Endothelial cell of umbilical vein (primary cell): ENCODE data around the gene FHIP1B. TPM values are rescaled to one million over a fixed set of nuclear protein-coding genes. Genes with fewer than 3 reads are reported as not detected.

Experiments
- BruUV-seq: library from RNA; stranded (reverse); fragments of 400-500 nt; replicated peaks from 2 replicates; lab custom pipeline; 2021; lab: Mats Ljungman, UMichigan
- CTCF ChIA-PET: fragments of 300-600, 350-600 bp; sonication (Branson Sonifier 250); formaldehyde crosslinking; loops from one replicate; lab custom pipeline; 2021; ENCODE audit warnings: antibody characterized with exemption, inconsistent platforms; lab: Charles Lee
- POLR2A ChIA-PET: fragments of 300-600, 350-600 bp; sonication (Branson Sonifier 250); formaldehyde crosslinking; loops from one replicate; lab custom pipeline; 2021; ENCODE audit warnings: antibody characterized with exemption, inconsistent platforms; lab: Charles Lee
- DNase-seq: peaks from one replicate; pipeline ENCODE4 v3.0.0-alpha.2; 2011; ENCODE audit warnings: low read depth, low spot score
- FAIRE-seq: peaks from 2 replicates; lab custom pipeline; 2011; peaks lifted over from hg19 to GRCh38; lab: Jason Lieb, UNC
- H2AFZ ChIP-seq: 2 replicates; pipeline ENCODE4 v1.6.0; 2012; ENCODE audit warnings: low read depth, low read length, control low read depth, inconsistent platforms
- H3K27ac ChIP-seq: 2 replicates; pipeline ENCODE4 v1.5.1; 2011; ENCODE audit warnings: low read depth, mild to moderate bottlenecking, control low read depth, low read length, moderate library complexity; ENCODE audit not compliant: insufficient read depth
- H3K27me3 ChIP-seq, 2 experiments: 2 replicates each; pipeline versions ENCODE4 v1.6.0 to v1.6.1; 2011; ENCODE audit warnings: low read length in 2 of 2, mixed read lengths in 1 of 2; ENCODE audit not compliant: control insufficient read depth in 2 of 2, insufficient read depth in 2 of 2
- H3K36me3 ChIP-seq, 2 experiments: 2 replicates in 1 of 2; 3 replicates in 1 of 2; pipeline ENCODE4 v1.5.1; 2011; ENCODE audit warnings: low read length in 2 of 2, mild to moderate bottlenecking in 1 of 2, moderate library complexity in 1 of 2; ENCODE audit not compliant: control insufficient read depth in 2 of 2, insufficient read depth in 2 of 2; ENCODE audit errors: extremely low read depth in 1 of 2
- H3K4me1 ChIP-seq: 3 replicates; pipeline ENCODE4 v1.5.1; 2011; ENCODE audit warnings: mild to moderate bottlenecking, low read length; ENCODE audit not compliant: control insufficient read depth, insufficient read depth; ENCODE audit errors: extremely low read depth
- H3K4me2 ChIP-seq: 2 replicates; pipeline ENCODE4 v1.6.1; 2011; ENCODE audit warnings: low read length, control low read depth, mixed read lengths; ENCODE audit not compliant: insufficient read depth
- H3K4me3 ChIP-seq, 3 experiments: fragments of 200-600 bp in 1 of 3; sonication (generic), shearing (Covaris generic) in 1 of 3; replicated peaks in 1 of 3; 2 replicates each; pipeline ENCODE4 v1.5.1; 2011 to 2016; ENCODE audit warnings: control low read depth in 3 of 3, low read length in 3 of 3, mild to moderate bottlenecking in 2 of 3, inconsistent platforms in 1 of 3, low read depth in 1 of 3, moderate library complexity in 1 of 3; ENCODE audit not compliant: insufficient read depth in 1 of 3
- H3K79me2 ChIP-seq: 2 replicates; pipeline ENCODE4 v1.6.0; 2012; ENCODE audit warnings: low read length, inconsistent platforms; ENCODE audit not compliant: control insufficient read depth, insufficient read depth
- H3K9ac ChIP-seq: replicated peaks from 2 replicates; pipeline ENCODE3; 2011; ENCODE audit warnings: low read length, control low read depth; ENCODE audit not compliant: insufficient read depth; ENCODE audit errors: extremely low read depth
- H3K9me1 ChIP-seq: replicated peaks from 3 replicates; pipeline ENCODE4 v1.6.0; 2011; ENCODE audit warnings: mild to moderate bottlenecking, low read length; ENCODE audit not compliant: control insufficient read depth, insufficient read depth; ENCODE audit errors: extremely low read depth
- H3K9me3 ChIP-seq: replicated peaks from 2 replicates; pipeline ENCODE4 v1.5.1; 2012; ENCODE audit warnings: low read length, inconsistent platforms; ENCODE audit not compliant: control insufficient read depth, insufficient read depth
- H4K20me1 ChIP-seq: replicated peaks from 2 replicates; pipeline ENCODE3; 2011; ENCODE audit warnings: mild to moderate bottlenecking, low read length; ENCODE audit not compliant: control insufficient read depth, insufficient read depth; ENCODE audit errors: extremely low read depth
- CTCF ChIP-seq, 2 donors: IDR thresholded peaks; 1 replicate in 1 of 2; 2 replicates in 1 of 2; pipeline ENCODE4 v1.5.1; 2011; ENCODE audit warnings: low read length in 2 of 2, mild to moderate bottlenecking in 2 of 2, moderate library complexity in 2 of 2, control low read depth in 1 of 2, inconsistent platforms in 1 of 2, low read depth in 1 of 2; ENCODE audit not compliant: insufficient read depth in 1 of 2; ENCODE audit errors: extremely low read depth in 1 of 2
- EZH2 ChIP-seq: IDR thresholded peaks from 2 replicates; pipeline ENCODE4 v1.6.1; 2012; ENCODE audit warnings: borderline replicate concordance, low read depth, mild to moderate bottlenecking, moderate library complexity, low read length, inconsistent platforms; ENCODE audit not compliant: severe bottlenecking
- FOS ChIP-seq: IDR thresholded peaks from 2 replicates; pipeline ENCODE4 v1.6.1; 2011; ENCODE audit warnings: mild to moderate bottlenecking, low read length, moderate library complexity, borderline replicate concordance; ENCODE audit not compliant: insufficient read depth
- GATA2 ChIP-seq: IDR thresholded peaks from 2 replicates; pipeline ENCODE4 v1.7.0; 2011; ENCODE audit warnings: low read depth, mild to moderate bottlenecking, moderate library complexity, mixed read lengths, low read length; ENCODE audit not compliant: insufficient read length, insufficient read depth
- JUN ChIP-seq: IDR thresholded peaks from 2 replicates; pipeline ENCODE4 v1.6.1; 2011; ENCODE audit warnings: borderline replicate concordance, low read depth; ENCODE audit not compliant: insufficient read length, insufficient read depth
- MAX ChIP-seq: IDR thresholded peaks from 2 replicates; pipeline ENCODE4 v1.6.1; 2011; ENCODE audit not compliant: insufficient read depth, insufficient read length
- POLR2AphosphoS5 ChIP-seq: IDR thresholded peaks from 2 replicates; pipeline ENCODE4 v1.6.1; 2012; ENCODE audit warnings: low read depth, mild to moderate bottlenecking, control low read depth, low read length, moderate library complexity; ENCODE audit not compliant: insufficient read depth
- dilution Hi-C: fragments of 300-500 bp; cut with MboI; formaldehyde crosslinking; loops from one replicate; pipeline ENCODE4 v1.15.0; 2019; ENCODE audit warnings: low sequenced_read_pairs; ENCODE audit not compliant: extremely low pct_ligation_motif_present
- intact Hi-C: fragments of 100-400 bp; cut with micrococcal nuclease; formaldehyde crosslinking; loops from one replicate; pipeline ENCODE4 v1.10.0; 2022
- polyA plus RNA-seq, 4 experiments: library from polyadenylated mRNA; depleted of rRNA in 3 of 4; stranded (reverse) in 3 of 4; unstranded in 1 of 4; fragments of >200 nt; gene quantifications; 2 replicates each; pipeline versions ENCODE4 v1.2.1 to v1.2.3, GENCODE V29; 2011 to 2012; ENCODE audit warnings: missing spikeins in 1 of 4
- total RNA-seq: library from RNA; stranded (reverse); gene quantifications from 2 replicates; pipeline ENCODE4 v1.2.3, GENCODE V29; 2021

FHIP1B gene
- total and polyA plus RNA-seq, 2 donors (not counting 3 experiments of a cell fraction or from before 2014, with no cell fraction given), result 21.3 to 50.1 TPM

- Histone ChIP-seq H3K9me1 (no peaks in the 10 kb centered on the region), H2AFZ (no peak overlapping the region), H3K9me3 (no peaks in the 10 kb centered on the region), H3K27me3 (peaks cover 0 to 5% of the 10 kb centered on the region in 2 experiments), H4K20me1 (no peaks in the 10 kb centered on the region), H3K27ac (no peak overlapping the region), H3K79me2 (no peaks in the 10 kb centered on the region), H3K9ac (no peak overlapping the region), H3K36me3 (no peaks in the 10 kb centered on the region), H3K4me2 (no peak overlapping the region), H3K4me1 (no peaks in the 10 kb centered on the region), H3K4me3 (no peak overlapping the region)
- DNase-seq, result no peak
- dilution Hi-C loops (no loop called here), intact Hi-C loops (no loop called here)
- no TSS peak for BruUV-seq
- FAIRE-seq, result no peak
- ChIA-PET CTCF (no interaction called here), POLR2A (no interaction called here)
- TF ChIP-seq CTCF (IDR thresholded peaks at IDR 0.05; ENCODE audit: extremely low read depth in 1 of 2, insufficient read depth in 1 of 2, low read depth in 1 of 2, low read length in 2 of 2) (no peak), FOS (no peak), POLR2AphosphoS5 (no peak), GATA2 (no peak), EZH2 (no peak), MAX (no peak), JUN (no peak)
These were observed 38.0 kb downstream of the FHIP1B start for GRCh38 chr11:6196396-6196795.
